GM19467 (cell line): ENCODE measurements around the gene RANBP9.

Experiments
- ATAC-seq: cut with Tn5 transposase; IDR thresholded peaks from one replicate; pipeline ENCODE4 v1.9.1; 2021; ENCODE audit warnings: mild to moderate bottlenecking, moderate library complexity; ENCODE audit not compliant: unreplicated experiment

RANBP9 gene

GRCh38 chr6:13655700-13656099 is 55.9 kb downstream of the RANBP9 start:
- ATAC-seq, result no peak

- ATAC-seq, result no peak
Measured at GRCh38 chr6:13654496-13654895, 57.1 kb downstream of the RANBP9 start.

GRCh38 chr6:13653296-13653695 is 58.3 kb downstream of the RANBP9 start:
- no peak for ATAC-seq

GRCh38 chr6:13649393-13649792 is 62.2 kb downstream of the RANBP9 start:
- no peak for ATAC-seq

- no peak for ATAC-seq
Measured at GRCh38 chr6:13648850-13649249, 62.8 kb downstream of the RANBP9 start.

GRCh38 chr6:13643125-13643524 is 68.5 kb downstream of the RANBP9 start:
- ATAC-seq, result no peak

- no peak for ATAC-seq
Measured at GRCh38 chr6:13641315-13641714, 70.3 kb downstream of the RANBP9 start.

- no peak for ATAC-seq
Measured at GRCh38 chr6:13638626-13639025, 73.0 kb downstream of the RANBP9 start.

- no peak for ATAC-seq
Measured at GRCh38 chr6:13638014-13638413, 73.6 kb downstream of the RANBP9 start.

- no peak for ATAC-seq
Measured at GRCh38 chr6:13635948-13636658, 75.5 kb downstream of the RANBP9 start.

GRCh38 chr6:13633343-13633742 is 78.3 kb downstream of the RANBP9 start:
- ATAC-seq, result no peak

GRCh38 chr6:13630499-13630898 is 81.1 kb downstream of the RANBP9 start:
- no peak for ATAC-seq

GRCh38 chr6:13629459-13630116 is 82.0 kb downstream of the RANBP9 start:
- no peak for ATAC-seq

- ATAC-seq, result no peak
Measured at GRCh38 chr6:13624871-13625288, 86.8 kb downstream of the RANBP9 start.

- no peak for ATAC-seq
Measured at GRCh38 chr6:13617066-13617465, 94.6 kb downstream of the RANBP9 start.

GRCh38 chr6:13615792-13616120 is 95.9 kb downstream of the RANBP9 start:
- ATAC-seq, result no peak

- ATAC-seq, result peak; percentile 88
Measured at GRCh38 chr6:13614926-13615791, 96.5 kb downstream of the RANBP9 start, which contains the start of gene NOL7. Gene NOL7 (plus strand): TSS chr6:13615335. CDS start chr6:13615359, 24 bp downstream.

GRCh38 chr6:13614126-13614925 is 97.3 kb downstream of the RANBP9 start:
- ATAC-seq, result peak; percentile 13

- no peak for ATAC-seq
Measured at GRCh38 chr6:13613029-13613594, 98.5 kb downstream of the RANBP9 start.

GRCh38 chr6:13611715-13612114 is 99.9 kb downstream of the RANBP9 start:
- ATAC-seq, result no peak
